ENCODE measurements around the gene BTG1. TPM values are rescaled to one million over a fixed set of nuclear protein-coding genes. Genes with fewer than 3 reads are reported as not detected.

The BTG1 gene
- total RNA-seq, 1 donor, result 25.0 TPM

DNA sequence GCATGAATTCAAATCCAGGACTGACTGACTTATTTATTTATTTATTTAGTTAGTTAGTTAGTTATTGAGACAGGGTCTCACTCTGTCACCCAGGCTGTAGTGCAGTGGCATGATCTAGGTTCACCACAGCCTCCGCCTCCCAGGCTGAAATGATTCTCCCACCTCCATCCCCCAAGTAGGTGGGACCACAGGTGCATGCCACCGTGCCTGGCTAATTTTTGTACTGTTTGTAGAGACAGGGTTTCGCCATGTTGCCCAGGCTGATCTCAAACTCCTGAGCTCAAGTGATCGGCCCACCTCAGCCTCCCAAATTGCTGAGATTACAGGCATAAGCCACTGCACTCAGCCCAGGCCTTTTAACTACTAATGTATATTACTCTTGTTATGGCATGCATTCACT lies 36.0 kb downstream of the BTG1 start:
- Histone ChIP-seq H4K20me1 (ENCODE audit: insufficient read depth, low read length) (no peaks in the 10 kb centered on the region), H3K79me2 (ENCODE audit: insufficient read depth, low read length) (no peaks in the 10 kb centered on the region), H3K36me3 (ENCODE audit: insufficient read depth, low read length) (no peaks in the 10 kb centered on the region), H3K27ac (ENCODE audit: low read depth, low read length) (no peak overlapping the region), H3K9me3 (ENCODE audit: low read depth, low read length) (no peaks in the 10 kb centered on the region), H3K4me2 (ENCODE audit: insufficient read depth, low read length) (no peak overlapping the region), H3K4me1 (ENCODE audit: insufficient read depth, low read length) (peaks cover 8% of the 10 kb centered on the region), H3K4me3 (ENCODE audit: insufficient read depth, low read length) (no peak overlapping the region), H3K27me3 (ENCODE audit: insufficient read depth, low read length) (no peaks in the 10 kb centered on the region), H2AFZ (ENCODE audit: low read length) (no peak overlapping the region)
- TF ChIP-seq, protein P1, sequence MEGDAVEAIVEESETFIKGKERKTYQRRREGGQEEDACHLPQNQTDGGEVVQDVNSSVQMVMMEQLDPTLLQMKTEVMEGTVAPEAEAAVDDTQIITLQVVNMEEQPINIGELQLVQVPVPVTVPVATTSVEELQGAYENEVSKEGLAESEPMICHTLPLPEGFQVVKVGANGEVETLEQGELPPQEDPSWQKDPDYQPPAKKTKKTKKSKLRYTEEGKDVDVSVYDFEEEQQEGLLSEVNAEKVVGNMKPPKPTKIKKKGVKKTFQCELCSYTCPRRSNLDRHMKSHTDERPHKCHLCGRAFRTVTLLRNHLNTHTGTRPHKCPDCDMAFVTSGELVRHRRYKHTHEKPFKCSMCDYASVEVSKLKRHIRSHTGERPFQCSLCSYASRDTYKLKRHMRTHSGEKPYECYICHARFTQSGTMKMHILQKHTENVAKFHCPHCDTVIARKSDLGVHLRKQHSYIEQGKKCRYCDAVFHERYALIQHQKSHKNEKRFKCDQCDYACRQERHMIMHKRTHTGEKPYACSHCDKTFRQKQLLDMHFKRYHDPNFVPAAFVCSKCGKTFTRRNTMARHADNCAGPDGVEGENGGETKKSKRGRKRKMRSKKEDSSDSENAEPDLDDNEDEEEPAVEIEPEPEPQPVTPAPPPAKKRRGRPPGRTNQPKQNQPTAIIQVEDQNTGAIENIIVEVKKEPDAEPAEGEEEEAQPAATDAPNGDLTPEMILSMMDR (IDR thresholded peaks at IDR 0.05; ENCODE audit: extremely low read depth, low read depth, low read length), result no peak
- no peak for DNase-seq (ENCODE audit: insufficient read length, low spot score, missing footprints)

DNA sequence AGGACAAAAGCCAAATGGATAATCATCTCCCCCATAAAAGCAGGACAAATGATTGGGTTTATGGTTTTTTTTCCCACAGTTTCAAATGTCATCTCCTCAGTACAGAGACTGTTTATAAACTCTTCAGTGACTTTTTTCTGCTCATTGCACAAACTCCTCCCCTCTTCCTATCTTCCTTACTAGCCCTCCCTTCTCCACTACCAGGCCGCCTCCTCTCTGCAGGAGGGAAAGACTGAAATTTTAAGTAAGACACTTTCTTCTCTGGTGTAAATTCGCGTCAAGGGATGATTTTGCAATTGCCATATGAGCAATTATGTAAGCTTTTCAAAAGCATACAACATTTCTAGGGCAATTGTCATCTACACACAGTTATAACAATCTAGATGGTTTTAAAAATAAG lies 37.0 kb downstream of the BTG1 start:
- Histone ChIP-seq H3K27me3 (ENCODE audit: insufficient read depth, low read length) (no peaks in the 10 kb centered on the region), H2AFZ (ENCODE audit: low read length) (peak overlapping the region; percentile 24), H3K27ac (ENCODE audit: low read depth, low read length) (no peak overlapping the region), H3K4me1 (ENCODE audit: insufficient read depth, low read length) (peaks cover 8% of the 10 kb centered on the region), H3K9me3 (ENCODE audit: low read depth, low read length) (no peaks in the 10 kb centered on the region), H3K79me2 (ENCODE audit: insufficient read depth, low read length) (no peaks in the 10 kb centered on the region), H4K20me1 (ENCODE audit: insufficient read depth, low read length) (no peaks in the 10 kb centered on the region), H3K4me3 (ENCODE audit: insufficient read depth, low read length) (peak overlapping the region; percentile 3), H3K36me3 (ENCODE audit: insufficient read depth, low read length) (no peaks in the 10 kb centered on the region), H3K4me2 (ENCODE audit: insufficient read depth, low read length) (peak overlapping the region; percentile 46)
- peak; percentile 57 for DNase-seq (ENCODE audit: insufficient read length, low spot score, missing footprints)
- TF ChIP-seq, protein P1 (IDR thresholded peaks at IDR 0.05; ENCODE audit: extremely low read depth, low read depth, low read length), result no peak

DNA sequence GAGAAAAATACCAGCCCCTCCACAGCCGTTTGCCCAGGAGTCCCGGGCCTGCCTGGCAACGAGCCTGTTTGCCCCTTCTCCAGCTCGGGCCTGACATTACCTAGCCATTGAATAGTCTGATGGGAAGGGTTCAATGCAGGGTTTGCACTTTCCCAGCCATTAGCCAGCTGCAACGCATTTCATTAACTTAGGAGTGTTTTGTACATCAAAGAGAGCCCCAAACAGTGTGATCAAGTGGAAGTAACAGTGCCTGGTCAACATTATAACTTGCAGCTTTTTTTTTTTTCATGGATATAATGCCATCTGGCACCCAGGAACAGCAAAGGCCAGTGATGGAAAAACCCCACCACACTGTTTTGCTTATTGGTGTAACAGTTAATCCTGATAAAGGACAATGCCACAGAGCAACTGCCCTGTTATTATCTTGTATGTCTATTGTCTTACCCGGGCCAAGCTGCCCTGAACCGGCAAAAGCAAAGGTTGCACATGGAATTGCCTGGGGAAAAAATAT lies 38.0 kb downstream of the BTG1 start:
- Histone ChIP-seq H3K27ac (ENCODE audit: low read depth, low read length) (no peak overlapping the region), H3K9me3 (ENCODE audit: low read depth, low read length) (no peaks in the 10 kb centered on the region), H3K4me2 (ENCODE audit: insufficient read depth, low read length) (no peak overlapping the region), H3K27me3 (ENCODE audit: insufficient read depth, low read length) (no peaks in the 10 kb centered on the region), H2AFZ (ENCODE audit: low read length) (peak overlapping the region; percentile 47), H3K4me3 (ENCODE audit: insufficient read depth, low read length) (no peak overlapping the region), H3K4me1 (ENCODE audit: insufficient read depth, low read length) (peaks cover 8% of the 10 kb centered on the region), H3K79me2 (ENCODE audit: insufficient read depth, low read length) (no peaks in the 10 kb centered on the region), H3K36me3 (ENCODE audit: insufficient read depth, low read length) (no peaks in the 10 kb centered on the region), H4K20me1 (ENCODE audit: insufficient read depth, low read length) (no peaks in the 10 kb centered on the region)
- DNase-seq (ENCODE audit: insufficient read length, low spot score, missing footprints), result no peak
- TF ChIP-seq, protein P1 (IDR thresholded peaks at IDR 0.05; ENCODE audit: extremely low read depth, low read depth, low read length), result no peak

DNA sequence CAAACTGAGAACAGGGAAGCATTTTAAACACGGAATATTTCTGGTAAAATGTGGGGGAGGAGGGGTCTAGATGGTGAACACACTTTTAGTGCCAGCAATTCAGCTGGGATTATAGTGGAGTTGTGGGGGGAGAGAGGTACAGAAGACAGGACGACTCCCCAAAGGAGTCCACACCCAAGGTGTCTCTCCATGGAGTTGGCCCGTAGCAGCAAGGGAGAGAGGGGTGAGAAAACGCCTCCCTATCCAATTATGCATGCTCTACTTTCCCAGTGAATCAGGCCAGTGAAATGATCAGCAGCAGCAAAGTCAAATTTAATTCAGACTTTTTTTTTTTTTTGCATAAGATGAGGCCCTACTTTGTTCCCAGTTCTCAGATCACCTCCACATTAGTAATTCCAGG lies 38.6 kb downstream of the BTG1 start:
- Histone ChIP-seq H3K79me2 (ENCODE audit: insufficient read depth, low read length) (no peaks in the 10 kb centered on the region), H3K4me2 (ENCODE audit: insufficient read depth, low read length) (no peak overlapping the region), H3K27ac (ENCODE audit: low read depth, low read length) (no peak overlapping the region), H3K36me3 (ENCODE audit: insufficient read depth, low read length) (no peaks in the 10 kb centered on the region), H3K9me3 (ENCODE audit: low read depth, low read length) (no peaks in the 10 kb centered on the region), H3K27me3 (ENCODE audit: insufficient read depth, low read length) (no peaks in the 10 kb centered on the region), H2AFZ (ENCODE audit: low read length) (peak overlapping the region; percentile 47), H3K4me3 (ENCODE audit: insufficient read depth, low read length) (no peak overlapping the region), H3K4me1 (ENCODE audit: insufficient read depth, low read length) (peaks cover 8% of the 10 kb centered on the region), H4K20me1 (ENCODE audit: insufficient read depth, low read length) (no peaks in the 10 kb centered on the region)
- DNase-seq (ENCODE audit: insufficient read length, low spot score, missing footprints), result no peak
- TF ChIP-seq, protein P1 (IDR thresholded peaks at IDR 0.05; ENCODE audit: extremely low read depth, low read depth, low read length), result no peak

All from osteoblast (primary cell).